Measurements from ENCODE around the gene CFDP1.

GRCh38 chr16:75273054-75273925 is 160.0 kb downstream of the CFDP1 start:
- TF ChIP-seq, protein P1, sequence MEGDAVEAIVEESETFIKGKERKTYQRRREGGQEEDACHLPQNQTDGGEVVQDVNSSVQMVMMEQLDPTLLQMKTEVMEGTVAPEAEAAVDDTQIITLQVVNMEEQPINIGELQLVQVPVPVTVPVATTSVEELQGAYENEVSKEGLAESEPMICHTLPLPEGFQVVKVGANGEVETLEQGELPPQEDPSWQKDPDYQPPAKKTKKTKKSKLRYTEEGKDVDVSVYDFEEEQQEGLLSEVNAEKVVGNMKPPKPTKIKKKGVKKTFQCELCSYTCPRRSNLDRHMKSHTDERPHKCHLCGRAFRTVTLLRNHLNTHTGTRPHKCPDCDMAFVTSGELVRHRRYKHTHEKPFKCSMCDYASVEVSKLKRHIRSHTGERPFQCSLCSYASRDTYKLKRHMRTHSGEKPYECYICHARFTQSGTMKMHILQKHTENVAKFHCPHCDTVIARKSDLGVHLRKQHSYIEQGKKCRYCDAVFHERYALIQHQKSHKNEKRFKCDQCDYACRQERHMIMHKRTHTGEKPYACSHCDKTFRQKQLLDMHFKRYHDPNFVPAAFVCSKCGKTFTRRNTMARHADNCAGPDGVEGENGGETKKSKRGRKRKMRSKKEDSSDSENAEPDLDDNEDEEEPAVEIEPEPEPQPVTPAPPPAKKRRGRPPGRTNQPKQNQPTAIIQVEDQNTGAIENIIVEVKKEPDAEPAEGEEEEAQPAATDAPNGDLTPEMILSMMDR (IDR thresholded peaks at IDR 0.05): no peak
- TF ChIP-seq POLR2A (IDR thresholded peaks at IDR 0.05): no peak

Data from esophagus squamous epithelium (tissue), 4 donors.